ENCODE data around the gene GOPC.

DNA sequence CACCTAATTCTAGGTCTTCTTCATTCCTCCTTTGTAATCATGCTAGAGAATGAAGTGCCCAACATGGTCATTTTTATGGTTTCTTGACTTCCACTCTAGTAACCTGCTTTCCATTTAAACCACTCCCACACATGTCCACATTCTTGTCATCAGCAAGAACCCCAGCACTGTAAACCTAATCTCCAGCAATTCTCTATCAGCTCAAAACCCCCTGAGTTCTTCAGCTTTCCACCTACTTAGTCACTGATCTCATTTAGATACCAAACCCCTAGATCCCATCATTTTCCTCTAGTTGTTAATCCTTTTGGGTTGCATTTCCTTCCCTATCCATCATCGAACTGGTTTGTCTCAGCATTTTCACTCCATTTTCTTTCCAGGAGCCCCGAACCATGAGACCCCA is 49.7 kb downstream of the GOPC start:
- TF ChIP-seq EP300 (IDR thresholded peaks at IDR 0.05; ENCODE audit: borderline replicate concordance in 1 of 2, low read depth in 2 of 2, low read length in 2 of 2) (no peak), HDAC2 (IDR thresholded peaks at IDR 0.05; ENCODE audit: borderline replicate concordance in 1 of 2, low read depth in 2 of 2, low read length in 2 of 2) (no peak), GABPA (IDR thresholded peaks at IDR 0.05; ENCODE audit: borderline replicate concordance, insufficient read depth, low read length) (no peak)
